Measurements from ENCODE around the gene TMEM187.

Gene TMEM187

GRCh38 chrX:153968255-153968654, 4.3 kb upstream of the TMEM187 start:
- peak overlapping the region; percentile 83 for H3K4me3 ChIP-seq (ENCODE audit: low read depth, low read length)
- TF ChIP-seq, protein P1, sequence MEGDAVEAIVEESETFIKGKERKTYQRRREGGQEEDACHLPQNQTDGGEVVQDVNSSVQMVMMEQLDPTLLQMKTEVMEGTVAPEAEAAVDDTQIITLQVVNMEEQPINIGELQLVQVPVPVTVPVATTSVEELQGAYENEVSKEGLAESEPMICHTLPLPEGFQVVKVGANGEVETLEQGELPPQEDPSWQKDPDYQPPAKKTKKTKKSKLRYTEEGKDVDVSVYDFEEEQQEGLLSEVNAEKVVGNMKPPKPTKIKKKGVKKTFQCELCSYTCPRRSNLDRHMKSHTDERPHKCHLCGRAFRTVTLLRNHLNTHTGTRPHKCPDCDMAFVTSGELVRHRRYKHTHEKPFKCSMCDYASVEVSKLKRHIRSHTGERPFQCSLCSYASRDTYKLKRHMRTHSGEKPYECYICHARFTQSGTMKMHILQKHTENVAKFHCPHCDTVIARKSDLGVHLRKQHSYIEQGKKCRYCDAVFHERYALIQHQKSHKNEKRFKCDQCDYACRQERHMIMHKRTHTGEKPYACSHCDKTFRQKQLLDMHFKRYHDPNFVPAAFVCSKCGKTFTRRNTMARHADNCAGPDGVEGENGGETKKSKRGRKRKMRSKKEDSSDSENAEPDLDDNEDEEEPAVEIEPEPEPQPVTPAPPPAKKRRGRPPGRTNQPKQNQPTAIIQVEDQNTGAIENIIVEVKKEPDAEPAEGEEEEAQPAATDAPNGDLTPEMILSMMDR (conservative IDR thresholded peaks at IDR 0.05; ENCODE audit: low read depth, low read length), result no peak
- no peak for DNase-seq (ENCODE audit: low read depth)

DNA sequence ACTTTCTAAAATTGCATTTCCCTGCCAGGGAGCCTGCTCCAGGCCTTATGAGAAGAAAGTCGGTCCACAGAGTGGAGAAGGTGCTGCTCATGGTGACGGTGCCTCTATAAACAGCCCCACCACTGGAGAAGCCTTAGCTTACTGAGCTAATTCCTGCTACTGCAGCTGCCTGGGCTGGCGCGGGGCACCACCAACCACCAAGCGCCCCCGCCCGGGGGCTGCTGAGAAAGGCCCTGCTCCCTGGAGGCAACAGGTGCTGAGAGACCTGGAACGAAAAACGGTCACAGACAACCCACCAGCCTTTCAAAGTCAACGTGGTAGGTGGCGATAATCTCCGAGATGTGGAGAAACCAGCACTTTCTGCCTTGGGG, 3.8 kb upstream of the TMEM187 start:
- H3K4me3 ChIP-seq (ENCODE audit: low read depth, low read length), result peak overlapping the region; percentile 83
- TF ChIP-seq, protein P1 (conservative IDR thresholded peaks at IDR 0.05; ENCODE audit: low read depth, low read length), result no peak
- no peak for DNase-seq (ENCODE audit: low read depth)

DNA sequence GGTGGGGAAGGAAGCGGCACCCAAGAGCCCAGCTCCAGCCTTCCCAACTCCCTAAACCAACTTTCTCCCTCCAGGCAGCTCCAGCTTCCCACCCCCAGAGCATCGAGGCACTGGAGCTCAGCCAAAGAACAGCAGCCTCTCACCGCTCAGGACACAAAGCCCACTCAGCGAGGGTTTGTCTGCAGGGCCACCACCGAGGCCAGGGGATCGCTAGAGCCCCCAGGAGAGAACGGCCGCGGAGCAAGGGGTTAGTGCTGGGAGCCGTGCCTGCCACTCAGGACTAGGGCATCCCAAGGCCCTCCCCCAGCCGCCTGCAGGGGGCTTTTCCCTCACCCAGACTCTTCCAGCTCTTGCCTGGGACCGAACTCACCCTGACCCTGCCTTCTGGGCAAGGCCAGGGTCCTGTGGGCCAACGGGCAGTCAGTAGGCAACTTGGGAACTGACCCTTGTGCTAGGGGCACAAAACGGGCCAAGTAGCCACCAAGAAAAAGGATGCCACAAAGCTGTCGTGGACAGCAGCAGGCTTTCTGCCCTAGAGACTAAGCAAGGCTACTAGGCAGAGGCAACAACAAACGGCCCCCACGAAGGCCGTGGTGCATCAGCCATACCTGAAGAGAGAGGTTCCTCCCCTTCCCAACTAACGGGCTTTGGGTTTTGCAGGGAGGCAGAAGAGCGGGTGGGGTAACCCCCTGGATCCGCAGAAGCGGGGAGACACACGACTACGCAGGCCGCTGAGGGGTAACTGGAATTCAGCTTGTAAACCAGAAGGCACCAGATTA, 3.2 kb upstream of the TMEM187 start:
- TF ChIP-seq, protein P1 (conservative IDR thresholded peaks at IDR 0.05; ENCODE audit: low read depth, low read length), result no peak
- no peak for DNase-seq (ENCODE audit: low read depth)
- peak overlapping the region; percentile 83 for H3K4me3 ChIP-seq (ENCODE audit: low read depth, low read length)

- TF ChIP-seq, protein P1 (conservative IDR thresholded peaks at IDR 0.05; ENCODE audit: low read depth, low read length), result no peak
- peak; percentile 44 for DNase-seq (ENCODE audit: low read depth)
These were observed 2.6 kb upstream of the TMEM187 start for GRCh38 chrX:153969904-153970356.

DNA sequence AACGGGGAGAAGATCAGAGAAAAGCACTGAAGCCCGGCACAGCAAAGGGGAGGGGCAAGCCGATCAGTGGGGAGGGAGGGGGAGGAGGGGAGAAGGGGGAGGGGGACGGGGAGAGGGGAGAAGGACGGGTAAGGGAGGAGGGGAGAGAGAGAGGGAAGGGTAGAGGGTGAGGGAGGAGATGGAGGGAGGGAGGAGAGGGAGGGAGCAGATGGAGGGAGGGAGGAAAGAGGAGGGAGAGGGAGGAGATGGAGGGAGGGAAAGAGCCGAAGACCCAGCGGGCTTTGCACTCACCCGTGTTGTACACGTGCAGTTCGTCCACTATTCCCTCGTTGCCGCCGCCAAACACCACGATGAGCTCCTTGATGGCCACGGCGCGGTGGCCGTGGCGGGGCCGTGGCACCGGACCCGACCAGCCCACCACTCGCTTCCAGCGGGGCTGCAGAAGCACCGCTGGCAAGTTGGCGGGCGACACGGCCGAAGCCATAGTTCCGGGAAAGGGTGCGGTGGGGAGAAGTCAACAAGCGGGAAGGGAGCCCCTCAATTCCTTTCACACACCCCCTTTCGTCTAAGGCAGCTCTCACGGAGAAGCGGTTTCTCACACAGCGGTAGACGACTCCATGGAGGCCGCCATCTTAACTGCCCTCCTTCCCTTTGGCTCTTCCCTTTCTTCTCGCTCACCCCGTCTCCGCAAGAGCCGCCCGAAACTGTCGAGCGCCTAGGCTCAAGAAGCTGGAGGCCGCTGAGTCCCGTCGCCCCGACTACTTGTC, 2.0 kb upstream of the TMEM187 start:
- TF ChIP-seq, protein P1 (conservative IDR thresholded peaks at IDR 0.05; ENCODE audit: low read depth, low read length), result no peak
- peak overlapping the region; percentile 83 for H3K4me3 ChIP-seq (ENCODE audit: low read depth, low read length)
- DNase-seq (ENCODE audit: low read depth), result peak; percentile 85

More at GRCh38 chrX:153969904-153970356, 2.6 kb upstream of the TMEM187 start:
- H3K4me3 ChIP-seq (ENCODE audit: low read depth, low read length), result peak overlapping the region; percentile 83

GRCh38 chrX:153971124-153971449, 1.5 kb upstream of the TMEM187 start:
- H3K4me3 ChIP-seq (ENCODE audit: low read depth, low read length), result peak overlapping the region; percentile 83
- DNase-seq (ENCODE audit: low read depth), result peak; percentile 90
- TF ChIP-seq, protein P1 (conservative IDR thresholded peaks at IDR 0.05; ENCODE audit: low read depth, low read length), result no peak

All from choroid plexus epithelial cell (primary cell).